MM.1S (cell line): ENCODE measurements around the gene MYLK.

ENCODE experiments used
- DNase-seq: peaks from one replicate; pipeline ENCODE4 v3.0.0-alpha.2; 2015
- H2AFZ ChIP-seq: fragments of 300-600 bp; sonication (generic); 2 replicates; pipeline ENCODE4 v1.6.0; 2016; ENCODE audit warnings: antibody characterized with exemption, low read length
- H3F3A ChIP-seq: fragments of 300-600 bp; sonication (generic); 2 replicates; pipeline ENCODE4 v1.6.1; 2016; ENCODE audit warnings: mild to moderate bottlenecking, antibody characterized with exemption, low read length, moderate library complexity, mixed read lengths; ENCODE audit not compliant: insufficient read depth
- H3K27ac ChIP-seq: fragments of 300-600 bp; sonication (generic); 2 replicates; pipeline ENCODE4 v1.5.1; 2016; ENCODE audit warnings: mild to moderate bottlenecking, low read length
- H3K27me3 ChIP-seq: fragments of 300-600 bp; sonication (generic); replicated peaks from 2 replicates; pipeline ENCODE4 v1.6.0; 2016; ENCODE audit warnings: low read length; ENCODE audit not compliant: insufficient read depth
- H3K36me3 ChIP-seq: fragments of 300-600 bp; sonication (generic); replicated peaks from 2 replicates; pipeline ENCODE4 v1.6.1; 2016; ENCODE audit warnings: mild to moderate bottlenecking, low read length, mixed read lengths; ENCODE audit not compliant: insufficient read depth
- H3K4me1 ChIP-seq: fragments of 300-600 bp; sonication (generic); 2 replicates; pipeline ENCODE4 v1.6.1; 2016; ENCODE audit warnings: low read length, mixed read lengths
- H3K4me2 ChIP-seq: fragments of 300-600 bp; sonication (generic); 2 replicates; pipeline ENCODE4 v1.6.0; 2016; ENCODE audit warnings: low read depth, low read length
- H3K4me3 ChIP-seq: fragments of 300-600 bp; sonication (generic); 2 replicates; pipeline ENCODE4 v1.5.1; 2016; ENCODE audit warnings: low read length, mixed read lengths
- H3K79me2 ChIP-seq: fragments of 300-600 bp; sonication (generic); 2 replicates; pipeline ENCODE4 v1.6.1; 2016; ENCODE audit warnings: mixed run types, low read length, mixed read lengths
- H3K9ac ChIP-seq: fragments of 300-600 bp; sonication (generic); 2 replicates; pipeline ENCODE4 v1.6.1; 2016; ENCODE audit warnings: low read length, mixed read lengths
- H3K9me2 ChIP-seq: fragments of 300-600 bp; sonication (generic); replicated peaks from 2 replicates; pipeline ENCODE4 v1.6.1; 2016; ENCODE audit warnings: mild to moderate bottlenecking, low read length, mixed read lengths; ENCODE audit not compliant: insufficient read depth
- H3K9me3 ChIP-seq: fragments of 300-600 bp; sonication (generic); replicated peaks from 2 replicates; pipeline ENCODE4 v1.6.1; 2016; ENCODE audit warnings: mild to moderate bottlenecking, low read length, mixed read lengths; ENCODE audit not compliant: insufficient read depth
- H4K20me1 ChIP-seq: fragments of 300-600 bp; sonication (generic); 2 replicates; pipeline ENCODE4 v1.6.1; 2016; ENCODE audit warnings: mild to moderate bottlenecking, low read length, moderate library complexity, mixed read lengths; ENCODE audit not compliant: insufficient read depth
- CTCF ChIP-seq: fragments of 300-600 bp; sonication (generic); IDR thresholded peaks from 2 replicates; pipeline ENCODE4 v1.5.1; 2016; ENCODE audit warnings: antibody characterized with exemption, low read length, mixed read lengths
- EZH2 ChIP-seq: fragments of 300-600 bp; sonication (generic); optimal IDR thresholded peaks from 2 replicates; pipeline ENCODE3; 2017; ENCODE audit warnings: low read depth, mild to moderate bottlenecking, antibody characterized with exemption, low read length, mixed read lengths
- EZH2phosphoT487 ChIP-seq: fragments of 300-600 bp; sonication (generic); IDR thresholded peaks from 2 replicates; pipeline ENCODE4 v1.6.1; 2018; ENCODE audit warnings: antibody characterized with exemption, low read length

MYLK gene

DNA sequence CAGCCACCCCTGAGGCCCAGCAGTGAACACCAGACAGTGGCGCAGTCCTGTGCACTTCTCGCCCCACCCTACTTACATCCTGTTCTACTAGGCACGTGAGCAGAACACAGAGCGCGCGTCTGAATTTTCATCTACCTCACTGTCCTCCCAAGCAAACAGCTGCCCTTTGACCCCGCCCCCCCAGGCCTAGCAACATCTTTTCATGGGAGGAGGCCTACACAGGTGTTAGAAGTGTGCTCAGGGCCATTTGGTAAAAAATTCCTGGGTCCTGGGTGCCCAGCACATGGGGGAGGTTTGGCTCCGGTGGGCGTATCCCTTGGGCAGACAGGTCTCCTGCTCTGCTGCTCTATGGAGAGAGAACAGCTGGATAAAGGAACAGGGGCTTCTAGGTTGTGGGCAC, 95.0 kb downstream of the MYLK start:
- Histone ChIP-seq H2AFZ (no peak overlapping the region), H3K4me3 (no peak overlapping the region), H3K27me3 (no peaks in the 10 kb centered on the region), H3K36me3 (no peaks in the 10 kb centered on the region), H3F3A (no peaks in the 10 kb centered on the region), H3K4me1 (no peaks in the 10 kb centered on the region), H3K79me2 (no peaks in the 10 kb centered on the region), H3K9ac (no peak overlapping the region), H4K20me1 (no peaks in the 10 kb centered on the region), H3K9me2 (no peaks in the 10 kb centered on the region), H3K9me3 (no peaks in the 10 kb centered on the region), H3K4me2 (no peak overlapping the region), H3K27ac (no peak overlapping the region)
- TF ChIP-seq EZH2 (no peak), CTCF (no peak), EZH2phosphoT487 (no peak)
- no peak for DNase-seq

- Histone ChIP-seq H3K36me3 (no peaks in the 10 kb centered on the region), H3K4me2 (no peak overlapping the region), H3K9ac (no peak overlapping the region), H4K20me1 (no peaks in the 10 kb centered on the region), H3F3A (no peaks in the 10 kb centered on the region), H3K79me2 (no peaks in the 10 kb centered on the region), H2AFZ (no peak overlapping the region), H3K4me3 (no peak overlapping the region), H3K9me2 (no peaks in the 10 kb centered on the region), H3K9me3 (no peaks in the 10 kb centered on the region), H3K27ac (no peak overlapping the region), H3K27me3 (no peaks in the 10 kb centered on the region), H3K4me1 (no peaks in the 10 kb centered on the region)
- TF ChIP-seq EZH2phosphoT487 (no peak), EZH2 (no peak), CTCF (no peak)
- DNase-seq = no peak
These were observed 95.4 kb downstream of the MYLK start for GRCh38 chr3:123788710-123789109.

- DNase-seq = no peak
- Histone ChIP-seq H4K20me1 (no peaks in the 10 kb centered on the region), H3K9ac (no peak overlapping the region), H3K4me1 (no peaks in the 10 kb centered on the region), H3F3A (no peaks in the 10 kb centered on the region), H3K4me2 (no peak overlapping the region), H3K36me3 (no peaks in the 10 kb centered on the region), H2AFZ (no peak overlapping the region), H3K27me3 (no peaks in the 10 kb centered on the region), H3K9me3 (no peaks in the 10 kb centered on the region), H3K79me2 (no peaks in the 10 kb centered on the region), H3K27ac (no peak overlapping the region), H3K4me3 (no peak overlapping the region), H3K9me2 (no peaks in the 10 kb centered on the region)
- TF ChIP-seq CTCF (no peak), EZH2 (no peak), EZH2phosphoT487 (no peak)
These were observed 97.0 kb downstream of the MYLK start for GRCh38 chr3:123787133-123787532.
